Measurements from ENCODE around the gene CTNNA3. TPM values are rescaled to one million over a fixed set of nuclear protein-coding genes. Genes with fewer than 3 reads are reported as not detected.

Gene CTNNA3
- total and polyA plus RNA-seq, 12 donors, result 0.03 to 14.4 (median 0.47) TPM; not detected in 1

- intact Hi-C loops (cut with DNase I), result no loop called here
- Histone ChIP-seq H3K9me3 (replicated peaks in 1 of 3) (no peaks in the 10 kb centered on the region), H3K36me3 (replicated peaks in 1 of 2) (peaks cover 0 to 3% of the 10 kb centered on the region in 2 donors), H3K27ac (no peak overlapping the region), H3K4me1 (replicated peaks in 1 of 2) (no peaks in the 10 kb centered on the region), H3K27me3 (no peaks in the 10 kb centered on the region), H3K4me3 (no peak overlapping the region)
- no peak for DNase-seq
- WGBS, 4 donors, result 46 to 91% (median 64%) methylated on average over 2 of the region's 2 CpGs
- TF ChIP-seq CTCF (IDR thresholded peaks at IDR 0.05) (no peak), POLR2A (IDR thresholded peaks at IDR 0.05) (no peak)
These were observed 1746.5 kb downstream of the CTNNA3 start for GRCh38 chr10:65949526-65949925.

GRCh38 chr10:65945061-65945460 lies 1750.9 kb downstream of the CTNNA3 start:
- Histone ChIP-seq H3K27ac (no peak overlapping the region), H3K4me1 (replicated peaks in 1 of 2) (no peaks in the 10 kb centered on the region), H3K36me3 (replicated peaks in 1 of 2) (peaks cover 0 to 3% of the 10 kb centered on the region in 2 donors), H3K4me3 (no peak overlapping the region), H3K9me3 (replicated peaks in 1 of 3) (no peaks in the 10 kb centered on the region), H3K27me3 (no peaks in the 10 kb centered on the region)
- TF ChIP-seq POLR2A (IDR thresholded peaks at IDR 0.05) (no peak), CTCF (IDR thresholded peaks at IDR 0.05) (no peak)
- no peak for DNase-seq
- WGBS, 4 donors, result 67 to 76% (median 73%) methylated on average over 3 of the region's 3 CpGs
- intact Hi-C loops (cut with DNase I), result no loop called here

- Histone ChIP-seq H3K36me3 (replicated peaks in 1 of 2) (peaks cover 0 to 2% of the 10 kb centered on the region in 2 donors), H3K4me3 (no peak overlapping the region), H3K9me3 (replicated peaks in 1 of 3) (no peaks in the 10 kb centered on the region), H3K27ac (no peak overlapping the region), H3K27me3 (no peaks in the 10 kb centered on the region), H3K4me1 (replicated peaks in 1 of 2) (no peaks in the 10 kb centered on the region)
- TF ChIP-seq POLR2A (IDR thresholded peaks at IDR 0.05), result no peak
- TF ChIP-seq CTCF (IDR thresholded peaks at IDR 0.05), result no peak
- intact Hi-C loops (cut with DNase I), result no loop called here
- DNase-seq, result no peak
- WGBS, 4 donors, result 86 to 96% (median 90%) methylated on average over 2 of the region's 2 CpGs
These were observed 1752.5 kb downstream of the CTNNA3 start for GRCh38 chr10:65943451-65943850.

- TF ChIP-seq CTCF (IDR thresholded peaks at IDR 0.05), result no peak
- no peak for TF ChIP-seq POLR2A (IDR thresholded peaks at IDR 0.05)
- H3K27me3 ChIP-seq, result no peaks in the 10 kb centered on the region
- intact Hi-C loops (cut with DNase I), result no loop called here
These were observed 1755.0 kb downstream of the CTNNA3 start for GRCh38 chr10:65940816-65941662.

More at GRCh38 chr10:65940816-65941662, 1755.0 kb downstream of the CTNNA3 start:
- WGBS, 4 donors, result 59 to 77% (median 73%) methylated on average over 3 of the region's 3 CpGs
- Histone ChIP-seq H3K27ac (no peak overlapping the region), H3K9me3 (replicated peaks in 1 of 3) (no peaks in the 10 kb centered on the region), H3K4me3 (no peak overlapping the region), H3K36me3 (replicated peaks in 1 of 2) (no peaks in the 10 kb centered on the region), H3K4me1 (replicated peaks in 1 of 2) (no peaks in the 10 kb centered on the region)
- DNase-seq, result no peak
